Keratinocyte (primary cell): Measurements from ENCODE around the gene SULF2. TPM values are rescaled to one million over a fixed set of nuclear protein-coding genes. Genes with fewer than 3 reads are reported as not detected.

ENCODE experiments used
- DNase-seq: peaks from one replicate; pipeline ENCODE4 v3.0.0-alpha.2; 2011; ENCODE audit warnings: low read depth, missing footprints, low spot score
- FAIRE-seq: peaks from 2 replicates; lab custom pipeline; 2011; peaks lifted over from hg19 to GRCh38; lab: Jason Lieb, UNC
- H2AFZ ChIP-seq: 2 replicates; pipeline ENCODE4 v1.6.0; 2012; ENCODE audit warnings: low read length, control low read depth, inconsistent platforms; ENCODE audit not compliant: control insufficient read depth
- H3K27ac ChIP-seq: 2 replicates; pipeline ENCODE4 v1.5.1; 2011; ENCODE audit warnings: low read length; ENCODE audit not compliant: control insufficient read depth, insufficient read depth
- H3K27me3 ChIP-seq: 3 replicates; pipeline ENCODE4 v1.6.0; 2011; ENCODE audit warnings: low read length; ENCODE audit not compliant: control insufficient read depth, insufficient read depth; ENCODE audit errors: extremely low read depth
- H3K36me3 ChIP-seq, 2 experiments: 2 replicates in 1 of 2; 3 replicates in 1 of 2; pipeline ENCODE4 v1.5.1; 2011; ENCODE audit warnings: low read length in 2 of 2, mild to moderate bottlenecking in 1 of 2; ENCODE audit not compliant: control insufficient read depth in 2 of 2, insufficient read depth in 2 of 2; ENCODE audit errors: extremely low read depth in 1 of 2
- H3K4me1 ChIP-seq: 3 replicates; pipeline ENCODE4 v1.5.1; 2011; ENCODE audit warnings: low read length; ENCODE audit not compliant: control insufficient read depth, insufficient read depth; ENCODE audit errors: extremely low read depth
- H3K4me2 ChIP-seq: 3 replicates; pipeline ENCODE4 v1.6.0; 2011; ENCODE audit warnings: low read depth, low read length; ENCODE audit not compliant: control insufficient read depth, insufficient read depth; ENCODE audit errors: extremely low read depth
- H3K4me3 ChIP-seq, 3 experiments: fragments of 200-600 bp in 1 of 3; sonication (generic) in 1 of 3; 2 replicates in 2 of 3; 3 replicates in 1 of 3; pipeline ENCODE4 v1.5.1; 2011 to 2016; ENCODE audit warnings: low read length in 3 of 3, mild to moderate bottlenecking in 3 of 3, control low read depth in 2 of 3, inconsistent platforms in 1 of 3, low read depth in 1 of 3, mixed read lengths in 1 of 3, mixed run types in 1 of 3, moderate library complexity in 1 of 3; ENCODE audit not compliant: control insufficient read depth in 2 of 3, insufficient read depth in 2 of 3; ENCODE audit errors: extremely low read depth in 1 of 3
- H3K79me2 ChIP-seq: 2 replicates; pipeline ENCODE4 v1.6.0; 2012; ENCODE audit warnings: low read length; ENCODE audit not compliant: control insufficient read depth, insufficient read depth
- H3K9ac ChIP-seq: 3 replicates; pipeline ENCODE4 v1.6.0; 2011; ENCODE audit warnings: low read length; ENCODE audit not compliant: control insufficient read depth, insufficient read depth; ENCODE audit errors: extremely low read depth
- H3K9me1 ChIP-seq: 3 replicates; pipeline ENCODE4 v1.6.0; 2011; ENCODE audit warnings: low read length; ENCODE audit not compliant: control insufficient read depth, insufficient read depth; ENCODE audit errors: extremely low read depth
- H3K9me3 ChIP-seq: 2 replicates; pipeline ENCODE4 v1.5.1; 2012; ENCODE audit warnings: low read depth, low read length; ENCODE audit not compliant: control insufficient read depth
- H4K20me1 ChIP-seq: 3 replicates; pipeline ENCODE4 v1.6.0; 2011; ENCODE audit warnings: low read length; ENCODE audit not compliant: control insufficient read depth, insufficient read depth; ENCODE audit errors: extremely low read depth
- CTCF ChIP-seq, 3 experiments: IDR thresholded peaks in 1 of 3; conservative IDR thresholded peaks in 1 of 3; optimal IDR thresholded peaks in 1 of 3; 2 replicates in 2 of 3; 3 replicates in 1 of 3; pipeline versions ENCODE3 to v1.5.1; 2011; ENCODE audit warnings: low read length in 3 of 3, mild to moderate bottlenecking in 3 of 3, moderate library complexity in 2 of 3, control low read depth in 1 of 3, inconsistent platforms in 1 of 3; ENCODE audit not compliant: insufficient read depth in 2 of 3; ENCODE audit errors: extremely low read depth in 1 of 3
- EZH2 ChIP-seq: IDR thresholded peaks from one replicate; pipeline ENCODE4 v1.6.1; 2012; ENCODE audit warnings: inconsistent platforms, mild to moderate bottlenecking, low read length, moderate library complexity
- dilution Hi-C: fragments of 300-500 bp; cut with MboI; formaldehyde crosslinking; loops from one replicate; pipeline ENCODE4 v1.7.0; 2020; ENCODE audit warnings: low sequenced_read_pairs; ENCODE audit not compliant: extremely low pct_ligation_motif_present
- polyA plus RNA-seq, 5 experiments: library from polyadenylated mRNA; depleted of rRNA in 3 of 5; stranded (reverse) in 3 of 5; stranded (forward) in 1 of 5; unstranded in 1 of 5; fragments of >200 nt; gene quantifications; 1 replicate in 1 of 5; 2 replicates in 3 of 5; 3 replicates in 1 of 5; pipeline versions ENCODE4 v1.2.1 to v1.2.3, GENCODE V29; 2011 to 2012; ENCODE audit warnings: missing spikeins in 2 of 5, low read depth in 1 of 5, low replicate concordance in 1 of 5

The SULF2 gene
- polyA plus RNA-seq, 1 donor (not counting 4 experiments of a cell fraction or from before 2014, with no cell fraction given): 64.4 TPM

- Histone ChIP-seq H3K4me2 (no peak overlapping the region), H3K79me2 (no peaks in the 10 kb centered on the region), H3K9me1 (no peaks in the 10 kb centered on the region), H4K20me1 (no peaks in the 10 kb centered on the region), H3K4me3 (no peak overlapping the region), H3K36me3 (peaks cover 37 to 42% of the 10 kb centered on the region in 2 experiments), H2AFZ (no peak overlapping the region), H3K4me1 (peaks cover 12% of the 10 kb centered on the region), H3K9ac (no peak overlapping the region), H3K27ac (no peak overlapping the region), H3K9me3 (no peaks in the 10 kb centered on the region), H3K27me3 (no peaks in the 10 kb centered on the region)
- DNase-seq: no peak
- dilution Hi-C loops: no loop called here
- no peak for TF ChIP-seq EZH2
- TF ChIP-seq CTCF (optimal IDR thresholded peaks at IDR 0.05 in 1 of 3, IDR thresholded peaks at IDR 0.05 in 1 of 3, conservative IDR thresholded peaks at IDR 0.05 in 1 of 3; ENCODE audit: extremely low read depth in 1 of 3, insufficient read depth in 2 of 3, low read length in 3 of 3): no peak
- no peak for FAIRE-seq
Measured at GRCh38 chr20:47659904-47660601, 125.2 kb downstream of the SULF2 start.

GRCh38 chr20:47656318-47656717 lies 129.0 kb downstream of the SULF2 start:
- Histone ChIP-seq H3K79me2 (no peaks in the 10 kb centered on the region), H3K36me3 (peaks cover 32 to 35% of the 10 kb centered on the region in 2 experiments), H3K4me2 (no peak overlapping the region), H3K9ac (no peak overlapping the region), H3K9me1 (no peaks in the 10 kb centered on the region), H4K20me1 (no peaks in the 10 kb centered on the region), H3K27ac (no peak overlapping the region), H3K9me3 (no peaks in the 10 kb centered on the region), H3K4me1 (no peaks in the 10 kb centered on the region), H3K27me3 (no peaks in the 10 kb centered on the region), H2AFZ (no peak overlapping the region), H3K4me3 (no peak overlapping the region)
- TF ChIP-seq CTCF (optimal IDR thresholded peaks at IDR 0.05 in 1 of 3, IDR thresholded peaks at IDR 0.05 in 1 of 3, conservative IDR thresholded peaks at IDR 0.05 in 1 of 3; ENCODE audit: extremely low read depth in 1 of 3, insufficient read depth in 2 of 3, low read length in 3 of 3) (no peak), EZH2 (no peak)
- DNase-seq (no peak), FAIRE-seq (no peak)
- dilution Hi-C loops: no loop called here
